Measurements from ENCODE around the gene MTMR4.
"Not testable (repeated sequence)": the region's sequence is repeated elsewhere in the genome, so short reads cannot be mapped to it uniquely, and the experiment has no call there.

MTMR4 gene

DNA sequence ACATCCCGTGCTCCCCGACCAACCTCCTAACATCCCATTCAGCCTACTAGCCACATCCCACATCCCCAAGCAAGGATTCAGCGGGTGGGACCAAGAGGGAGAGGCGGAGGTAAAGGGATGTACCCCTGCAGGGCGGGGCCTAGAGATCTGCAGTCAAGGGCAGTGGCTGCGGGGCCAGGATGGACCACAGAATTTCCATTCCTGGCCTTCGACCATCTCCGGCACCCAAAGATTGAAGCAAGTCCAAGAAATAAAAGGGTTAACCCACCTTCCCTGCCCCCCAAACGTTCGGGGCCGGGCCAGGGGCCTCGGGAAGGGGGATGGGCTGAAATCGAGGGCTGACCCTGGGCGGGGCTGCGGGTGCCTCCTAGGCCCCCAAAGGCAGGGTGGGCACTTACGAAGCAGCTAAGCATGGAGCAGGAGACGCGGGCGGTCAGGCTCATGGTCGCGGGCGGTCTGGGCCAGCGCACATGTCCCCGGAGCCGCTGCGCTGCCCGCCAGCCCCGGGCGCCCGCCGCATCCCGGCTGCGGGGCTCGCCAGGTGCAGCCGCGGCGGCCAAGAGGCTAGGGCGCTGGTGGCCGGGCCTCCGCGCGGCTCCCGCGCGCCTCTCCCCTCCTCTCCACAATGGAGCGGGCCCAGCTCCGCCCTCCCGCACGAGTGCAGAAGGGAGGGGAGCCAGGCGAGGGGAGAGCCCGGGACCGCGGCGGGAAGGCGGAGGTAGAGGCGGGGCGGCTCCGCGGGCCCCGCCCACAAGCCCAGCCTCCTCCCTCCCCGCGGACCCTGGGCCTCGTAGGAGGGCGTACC, at the start of gene MTMR4:
TSS of gene MTMR4 (minus strand) at position 674 of the 805 bp plus-strand sequence. CDS start at position 443, 231 bp downstream.
- peak; percentile 86 for DNase-seq

DNA sequence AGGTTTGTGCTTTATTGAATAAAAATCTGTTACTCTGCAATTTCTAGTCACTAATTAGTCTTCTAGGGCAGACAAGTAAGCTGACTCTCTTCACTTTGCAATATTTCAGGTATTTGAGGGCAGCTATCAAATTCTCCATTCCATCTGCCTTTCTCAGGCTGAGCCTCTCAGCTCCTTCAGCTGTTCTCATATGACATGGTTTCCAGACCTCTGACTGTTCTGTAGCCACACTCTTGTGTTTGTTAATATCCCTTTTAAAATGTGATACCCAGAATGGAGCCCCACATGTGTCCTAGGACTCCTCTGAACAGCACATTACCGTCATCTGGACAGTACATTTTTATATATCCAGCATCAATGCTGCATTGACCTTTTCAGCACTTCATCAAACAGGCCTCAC, 46.1 kb upstream of the MTMR4 start:
- no peak for DNase-seq

DNA sequence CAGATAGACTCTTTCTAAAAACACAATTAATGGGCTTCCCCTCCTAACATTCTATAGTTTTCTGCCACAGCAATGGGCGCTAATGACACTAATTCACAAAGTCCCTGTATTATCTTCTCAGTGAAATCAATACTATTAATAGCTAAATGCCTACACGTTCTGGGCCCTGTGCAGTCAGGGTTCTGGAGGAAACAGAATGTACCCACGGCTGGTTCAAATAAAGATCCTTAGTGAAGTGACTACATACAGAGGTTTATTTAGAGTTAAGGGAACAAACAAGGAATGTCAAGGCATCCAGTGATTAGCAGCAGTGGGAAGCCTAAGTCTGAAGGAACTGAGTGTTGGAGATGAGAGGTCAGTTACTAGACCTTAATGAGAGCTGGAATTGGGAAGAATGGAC, 43.5 kb upstream of the MTMR4 start:
- DNase-seq = no peak

DNA sequence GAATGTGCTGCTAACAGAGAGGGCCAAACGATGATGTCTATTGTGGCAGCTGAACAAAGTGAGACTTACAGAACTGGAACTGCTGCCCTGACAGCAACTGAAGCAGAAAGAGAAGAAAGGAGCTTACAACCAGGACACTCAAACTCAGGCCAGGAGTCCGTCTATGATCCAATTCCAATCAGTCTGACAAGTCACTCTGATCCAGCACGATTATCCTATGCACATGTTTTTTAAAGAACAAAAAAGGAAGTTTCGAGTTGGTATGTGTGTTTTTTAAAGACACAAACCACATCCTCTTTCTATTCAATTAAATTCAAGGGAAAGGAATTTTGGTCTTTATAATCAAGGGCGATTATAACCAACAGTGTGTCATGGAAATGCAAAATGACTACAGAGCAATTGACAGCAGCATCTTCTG, 42.4 kb upstream of the MTMR4 start:
- DNase-seq = no peak

DNA sequence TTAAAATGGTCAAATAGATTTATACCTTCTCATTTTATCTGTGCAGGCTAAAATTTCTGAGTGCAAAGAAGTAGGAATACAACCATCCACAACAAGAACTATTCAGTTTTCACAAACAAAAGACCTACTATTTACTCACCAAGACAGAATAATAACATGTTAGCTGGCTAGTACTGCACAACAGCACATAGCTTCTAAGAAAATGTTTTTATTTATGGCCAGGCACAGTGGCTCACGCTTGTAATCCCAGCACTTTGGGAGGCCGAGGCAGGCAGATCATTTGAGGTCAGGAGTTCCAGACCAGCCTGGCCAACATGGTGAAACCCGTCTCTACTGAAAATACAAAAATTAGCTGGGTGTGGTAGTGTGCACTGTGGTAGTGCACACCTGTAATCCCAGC, 40.7 kb upstream of the MTMR4 start:
- DNase-seq = not testable (repeated sequence)

DNA sequence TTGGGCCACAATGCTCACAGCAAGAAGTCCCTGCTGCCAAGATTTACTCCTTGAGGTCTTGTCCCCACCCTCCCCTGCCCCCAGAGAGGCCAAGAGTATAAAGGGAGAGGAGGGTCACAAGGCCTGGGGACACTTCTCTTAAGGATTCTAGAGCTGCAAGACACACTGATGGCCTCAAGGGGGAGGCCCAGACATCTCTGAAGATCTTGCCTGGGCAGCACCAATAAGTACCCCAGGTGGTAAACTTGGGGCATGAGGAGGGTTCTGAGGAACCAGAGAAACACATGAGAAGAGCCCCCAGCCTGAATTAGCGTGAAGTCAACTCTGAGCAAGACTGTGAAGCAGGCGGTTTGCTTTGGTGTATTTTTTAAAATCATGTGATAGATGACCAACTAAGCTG, 26.8 kb upstream of the MTMR4 start:
- DNase-seq = no peak

DNA sequence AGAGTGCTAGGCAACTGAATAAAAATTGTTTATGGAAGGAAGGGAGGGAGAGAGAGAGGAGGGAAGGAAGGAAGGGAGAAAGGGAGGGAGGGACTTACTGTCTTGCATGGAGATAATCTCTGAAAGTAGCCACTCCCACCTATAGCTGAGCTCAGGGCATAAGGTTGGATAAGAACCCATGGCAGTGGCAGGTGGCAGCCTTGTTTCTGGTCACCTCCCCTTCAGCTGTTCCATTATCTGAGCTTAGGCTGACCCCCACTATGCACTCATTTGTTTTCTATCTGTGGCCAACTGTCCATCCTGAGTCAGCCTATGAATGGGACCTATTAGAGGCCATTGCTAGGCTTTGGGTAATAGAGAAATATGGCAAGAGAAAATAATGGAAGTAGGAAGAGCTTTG, 25.3 kb upstream of the MTMR4 start:
- DNase-seq = no peak

DNA sequence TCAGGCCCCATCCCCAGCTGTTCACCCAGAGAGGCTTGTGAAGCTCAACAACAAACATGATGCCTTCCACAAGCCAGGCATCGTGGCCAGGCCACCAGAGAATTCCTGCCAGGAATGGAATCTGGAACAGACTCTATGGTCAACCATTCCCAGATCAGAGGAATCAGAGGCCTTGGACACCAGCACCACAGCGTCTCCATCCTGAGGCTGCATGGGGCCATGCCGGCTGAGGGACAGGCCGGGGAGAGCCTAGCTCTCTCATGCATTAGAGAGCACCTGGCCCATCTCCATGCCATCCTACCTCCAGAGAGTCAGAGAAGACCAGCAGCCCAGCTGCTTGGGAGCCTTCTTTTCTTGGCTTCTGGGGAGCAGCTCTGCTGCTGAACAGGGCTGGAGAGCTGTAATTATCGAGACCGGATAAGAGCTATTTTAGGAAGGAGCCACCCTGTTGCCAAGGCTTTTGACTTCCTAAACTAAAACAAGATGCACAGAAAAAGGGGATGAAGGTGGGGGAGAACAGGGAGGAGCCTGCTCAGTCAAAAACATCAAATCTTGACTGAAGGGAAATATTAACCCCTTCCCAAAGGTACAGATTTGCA, 24.5 kb upstream of the MTMR4 start:
- DNase-seq = no peak

DNA sequence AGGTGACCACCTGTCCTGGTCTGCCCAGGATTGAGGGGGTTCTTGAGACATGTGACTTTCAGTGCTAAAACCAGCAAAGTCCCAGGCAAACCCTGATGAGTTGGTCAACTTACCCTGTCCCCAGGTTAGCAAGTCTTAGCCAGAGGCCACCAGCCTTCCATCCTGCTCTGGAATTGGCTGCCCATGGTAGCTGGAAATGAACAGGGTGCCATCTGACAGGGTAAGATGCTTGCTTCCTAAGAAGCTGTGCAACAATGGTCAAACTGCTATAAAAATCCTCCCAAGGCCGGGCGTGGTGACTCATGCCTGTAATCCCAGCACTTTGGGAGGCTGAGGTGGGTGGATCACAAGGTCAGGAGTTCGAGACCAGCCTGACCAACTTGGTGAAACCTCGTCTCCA, 22.8 kb upstream of the MTMR4 start:
- no peak for DNase-seq

DNA sequence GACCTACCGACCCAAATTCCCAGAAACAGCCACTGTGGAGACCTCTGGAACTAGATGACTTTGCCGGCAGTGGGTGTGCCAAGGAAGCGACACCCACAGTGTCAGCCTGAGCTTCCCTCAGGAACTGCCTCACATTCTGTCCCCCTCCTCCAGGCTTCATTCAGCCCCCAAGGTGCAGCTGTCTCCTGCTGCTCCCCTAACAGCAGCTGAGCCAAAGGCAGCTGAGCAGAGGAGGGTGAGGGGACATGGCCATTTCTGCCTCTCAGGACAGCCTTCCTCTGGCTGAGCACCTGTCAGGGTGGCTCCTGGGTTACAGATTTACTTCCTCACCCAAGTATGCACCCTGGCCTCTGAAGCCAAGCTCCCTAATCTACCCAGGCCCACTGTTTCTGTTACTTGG, 22.1 kb upstream of the MTMR4 start:
- DNase-seq = no peak

DNA sequence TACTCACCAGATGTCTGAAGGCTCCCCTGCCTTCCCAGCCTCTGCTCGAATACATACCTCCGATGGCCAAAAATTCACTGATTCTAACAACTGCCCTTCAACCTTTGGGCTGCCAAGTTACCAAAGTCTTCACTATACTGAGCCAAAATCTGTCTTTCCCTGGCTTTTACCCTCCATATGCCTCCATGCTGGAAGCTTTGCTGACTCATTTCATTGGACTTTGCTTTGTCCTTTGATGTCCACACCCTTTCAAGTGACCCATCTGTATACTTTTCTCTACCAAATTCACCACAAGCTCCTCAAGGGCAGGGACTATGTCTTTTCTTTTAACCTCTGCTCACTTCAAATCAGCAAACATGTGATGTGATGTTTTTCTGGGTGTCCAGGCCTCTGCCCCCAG, 21.0 kb upstream of the MTMR4 start:
- DNase-seq = no peak

DNA sequence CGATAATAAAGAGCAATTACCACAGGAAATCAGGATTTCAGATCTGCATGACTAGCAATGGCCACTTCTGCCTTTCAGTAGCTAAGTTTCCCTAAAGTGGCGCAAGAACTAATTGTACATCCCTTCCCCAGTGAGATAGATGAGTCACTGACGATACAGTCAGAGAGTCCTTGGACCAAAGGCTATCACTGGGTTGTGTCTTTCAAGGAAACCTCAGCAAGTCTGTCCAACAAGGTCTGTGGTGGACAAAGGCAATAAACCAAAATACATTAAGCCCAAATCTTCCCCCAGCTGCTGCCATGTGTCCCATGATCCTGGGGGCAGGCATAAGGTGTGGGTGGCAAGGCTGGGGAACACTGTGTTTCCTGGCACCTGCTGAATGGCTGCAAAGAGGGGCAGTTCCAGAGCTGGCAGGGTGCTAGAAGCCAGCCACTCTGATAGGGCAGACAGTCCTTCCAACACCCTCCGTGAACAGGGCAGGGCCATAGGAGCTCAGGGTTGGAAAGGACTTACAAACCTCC, 20.5 kb upstream of the MTMR4 start:
- no peak for DNase-seq

DNA sequence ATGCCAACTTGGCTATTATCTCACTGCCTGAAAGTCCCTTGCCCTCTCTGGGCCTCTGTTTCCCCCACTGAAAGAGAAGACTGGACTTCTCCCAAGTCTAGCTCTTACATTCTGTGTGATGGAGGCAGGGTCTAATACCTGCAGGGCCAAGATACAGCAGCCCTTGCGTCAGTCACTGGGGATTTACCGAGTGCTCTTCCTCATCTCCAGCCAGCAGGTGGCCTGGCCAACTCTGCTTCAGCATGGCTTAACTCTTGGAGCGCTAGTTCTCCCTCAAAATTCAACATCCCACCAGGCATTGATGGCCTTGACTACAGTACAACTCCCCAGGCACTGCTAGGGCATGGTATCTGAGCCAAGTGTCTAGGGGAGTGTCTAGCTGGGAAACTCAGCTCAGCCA, 19.9 kb upstream of the MTMR4 start:
- no peak for DNase-seq

DNA sequence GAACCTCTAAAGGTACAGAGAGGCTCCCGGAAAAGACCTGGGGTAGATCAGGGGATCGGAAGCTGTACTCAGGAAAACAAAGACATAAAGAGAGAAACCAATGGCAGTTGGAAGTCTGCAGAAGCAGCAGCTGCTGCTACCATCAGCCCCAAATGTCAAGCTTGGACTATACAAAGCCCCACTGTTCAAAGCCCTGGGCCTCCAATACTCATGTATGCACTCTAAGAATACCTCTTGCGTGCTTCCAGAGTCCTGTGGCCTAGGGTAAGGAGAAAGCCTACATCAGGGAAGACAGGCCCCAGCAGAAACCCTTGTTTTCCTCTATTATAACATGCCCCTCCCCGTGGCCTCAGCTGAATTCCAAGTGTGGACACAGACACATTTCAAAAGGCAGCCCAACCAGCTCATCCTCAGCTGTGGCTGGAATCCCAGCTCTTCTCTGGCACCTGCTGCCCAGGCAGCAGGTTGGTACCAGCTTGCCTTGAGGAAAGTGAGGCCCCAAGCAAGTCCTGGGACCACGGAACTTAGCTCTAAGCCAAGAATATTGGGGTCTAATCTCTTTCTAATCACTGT, 19.3 kb upstream of the MTMR4 start:
- no peak for DNase-seq

DNA sequence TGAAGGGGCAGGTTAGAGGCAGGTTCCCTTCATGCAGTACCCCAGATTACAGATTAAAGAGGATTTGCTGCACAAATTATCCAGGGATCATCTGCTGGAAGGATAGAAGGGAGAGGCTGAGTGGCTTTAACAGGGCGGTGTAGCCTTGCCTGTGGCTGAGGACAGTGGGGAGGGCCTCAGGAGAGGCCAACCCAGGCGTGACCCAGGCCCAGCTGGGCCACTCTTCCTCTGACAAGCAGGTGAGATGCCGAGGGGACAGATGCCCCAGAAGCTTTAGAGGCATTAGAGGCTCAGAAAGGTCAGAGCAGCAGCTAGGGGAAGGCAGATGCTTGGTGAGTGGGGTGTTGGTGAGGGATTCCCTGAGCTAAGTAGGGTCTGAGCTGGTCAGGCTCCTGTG, 18.1 kb upstream of the MTMR4 start:
- DNase-seq = no peak

DNA sequence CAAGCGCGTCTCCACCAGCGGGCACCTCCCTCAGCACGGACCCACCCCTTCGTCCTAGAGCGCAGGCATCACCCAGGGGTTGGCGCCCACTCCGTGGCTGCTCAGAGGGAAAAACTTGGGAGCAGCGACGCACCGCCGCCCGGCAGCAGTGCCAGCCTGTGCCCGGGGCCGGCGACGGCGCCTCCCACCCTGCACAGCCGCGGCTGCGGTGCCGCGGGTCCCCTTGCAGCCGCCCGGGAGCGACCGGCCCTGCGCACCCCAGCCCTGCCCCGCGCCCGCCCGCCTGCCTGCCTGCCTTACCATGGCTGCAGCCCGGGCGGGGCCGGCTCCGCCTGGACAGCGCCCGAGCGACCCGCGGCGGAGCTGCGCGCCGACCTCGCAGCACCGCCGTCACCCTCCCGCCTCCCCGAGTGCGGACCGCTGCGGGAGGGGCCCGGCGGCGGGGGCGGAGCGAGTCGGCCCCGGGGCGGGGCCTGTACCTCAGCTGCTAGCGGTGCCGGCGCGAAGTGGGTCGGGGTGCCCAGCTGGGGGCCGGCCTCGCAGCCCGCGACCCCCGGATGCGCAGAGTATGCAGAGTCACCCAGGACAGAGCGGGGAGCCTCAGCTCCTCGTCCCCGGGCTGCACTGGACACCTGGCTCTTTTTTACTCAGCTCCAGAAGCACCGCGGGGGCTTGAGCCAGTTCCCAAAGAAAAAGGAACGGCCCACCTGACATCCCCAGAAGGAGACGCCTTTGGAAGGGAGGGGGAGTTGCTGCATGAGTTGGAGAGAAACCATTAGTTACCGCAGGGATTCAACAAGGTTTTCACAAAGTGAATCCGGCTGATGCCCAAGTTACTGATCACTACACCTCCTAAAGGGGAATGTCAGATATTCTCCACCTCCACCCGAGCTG, 17.5 kb upstream of the MTMR4 start:
- DNase-seq = peak; percentile 14

DNA sequence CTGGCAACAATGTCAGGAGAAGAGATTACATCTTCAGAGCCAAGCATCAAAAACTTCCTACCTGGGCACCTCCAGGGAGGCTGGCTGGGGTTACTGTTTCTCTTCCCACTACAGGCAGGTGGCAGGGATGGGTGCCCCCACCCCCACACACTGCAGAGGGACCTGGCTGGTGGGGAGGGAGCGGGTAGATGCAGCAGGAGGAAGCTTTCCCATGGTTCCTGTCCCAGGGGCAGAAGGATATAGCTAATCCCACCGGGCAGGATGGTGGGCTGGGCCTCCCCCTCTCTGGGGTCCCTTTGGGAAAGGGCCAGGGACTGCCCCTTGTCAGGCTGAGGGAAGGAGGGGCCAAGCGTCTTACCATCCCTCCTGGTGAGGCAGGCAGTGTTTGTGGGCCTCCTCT, 16.7 kb upstream of the MTMR4 start:
- no peak for DNase-seq

DNA sequence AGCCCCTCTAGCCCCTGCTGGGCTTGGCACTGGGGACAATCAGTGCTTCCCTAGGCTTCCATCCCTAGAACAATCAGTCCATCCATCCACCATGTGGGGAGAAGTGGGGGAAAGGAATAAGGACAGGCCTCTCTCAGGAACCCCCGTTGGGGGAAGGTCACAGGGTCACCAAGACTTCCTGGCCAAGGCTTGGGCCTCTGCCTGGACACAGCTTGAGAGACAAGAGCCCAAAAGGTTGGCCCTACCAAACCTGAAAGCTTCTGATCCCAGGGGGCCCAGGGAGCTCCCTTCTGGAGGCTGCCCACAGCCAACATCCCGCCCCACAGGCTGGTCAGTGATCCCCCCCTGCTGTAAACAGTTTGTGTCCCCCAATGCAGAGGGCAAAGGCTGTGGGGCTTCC, 16.2 kb upstream of the MTMR4 start:
- no peak for DNase-seq

DNA sequence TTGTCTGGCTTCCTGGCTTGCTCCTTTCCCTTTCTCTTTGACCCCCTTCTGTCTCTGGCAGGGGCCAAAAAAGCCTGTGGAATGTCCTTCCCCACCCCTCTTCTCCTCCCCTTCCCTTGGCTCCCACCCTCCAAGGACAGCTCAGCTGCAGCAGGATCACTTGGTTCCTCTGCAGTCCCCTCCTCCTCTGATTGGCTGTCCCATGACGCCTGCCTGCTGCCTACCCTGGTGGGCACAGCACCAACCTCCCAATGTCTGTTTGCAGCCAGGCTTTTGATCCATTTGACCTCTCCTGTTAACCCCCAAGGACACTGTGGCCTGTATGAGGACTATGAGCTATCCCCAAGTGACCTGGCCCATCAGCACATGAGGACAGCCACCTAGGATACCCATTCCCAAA, 14.8 kb upstream of the MTMR4 start:
- no peak for DNase-seq

DNA sequence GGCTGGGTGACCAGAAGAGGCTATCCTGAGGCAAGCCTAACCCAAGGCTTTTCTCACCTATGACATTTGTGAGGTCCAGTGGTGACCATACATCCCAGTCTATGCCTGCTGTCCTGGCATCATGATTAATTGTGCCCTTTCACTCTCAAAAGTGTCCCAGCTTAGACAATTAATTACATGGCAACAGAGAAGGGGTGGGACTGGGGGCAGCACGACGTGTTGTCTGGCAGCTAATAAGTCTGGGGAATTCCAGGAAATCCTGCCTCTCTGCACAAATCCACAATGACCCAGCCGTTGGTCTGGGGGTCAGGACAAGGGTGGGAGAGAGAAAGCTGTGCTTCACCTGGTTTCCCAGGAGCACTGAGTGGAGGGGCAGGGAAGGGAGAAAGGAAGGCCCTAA, 14.0 kb upstream of the MTMR4 start:
- DNase-seq = no peak

DNA sequence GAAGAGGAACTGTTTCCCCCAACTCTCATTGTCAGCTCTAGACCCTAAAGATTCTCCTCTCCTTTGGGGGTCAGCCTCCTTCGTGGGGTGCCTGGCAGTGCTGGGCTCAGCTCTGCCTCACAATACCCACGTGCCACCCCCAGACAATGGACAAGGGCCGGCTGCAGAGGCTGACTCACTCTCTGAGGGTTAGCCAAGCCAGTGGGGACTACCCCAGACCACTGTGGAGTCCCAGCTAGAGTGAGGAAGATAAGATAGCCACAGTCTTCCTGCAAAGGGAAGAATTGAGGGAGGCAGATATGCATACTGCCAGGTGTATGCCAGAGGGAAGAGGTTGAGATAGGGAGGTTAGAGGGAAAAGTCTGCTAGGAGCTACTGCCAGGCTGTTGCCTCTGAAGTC, 13.5 kb upstream of the MTMR4 start:
- DNase-seq = no peak

DNA sequence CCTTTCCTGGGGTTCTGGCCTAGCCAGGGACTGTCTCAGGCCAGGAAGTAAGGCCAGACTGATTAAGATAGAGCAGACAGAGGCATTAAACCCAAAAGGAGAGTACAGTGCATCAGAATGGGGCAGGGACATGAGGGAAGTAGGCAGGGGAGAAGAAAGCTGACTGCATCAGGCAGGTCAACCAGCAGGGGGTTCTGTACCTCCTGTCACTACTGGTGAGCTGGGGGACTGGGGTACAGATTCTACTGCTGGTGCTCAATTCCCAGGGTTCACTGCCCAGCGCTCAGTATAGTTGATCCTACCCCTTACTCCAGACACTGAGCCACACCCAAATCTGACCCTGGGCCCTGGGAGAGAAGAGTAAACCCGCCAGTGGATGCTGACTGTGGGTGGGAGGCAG, 12.9 kb upstream of the MTMR4 start:
- no peak for DNase-seq

DNA sequence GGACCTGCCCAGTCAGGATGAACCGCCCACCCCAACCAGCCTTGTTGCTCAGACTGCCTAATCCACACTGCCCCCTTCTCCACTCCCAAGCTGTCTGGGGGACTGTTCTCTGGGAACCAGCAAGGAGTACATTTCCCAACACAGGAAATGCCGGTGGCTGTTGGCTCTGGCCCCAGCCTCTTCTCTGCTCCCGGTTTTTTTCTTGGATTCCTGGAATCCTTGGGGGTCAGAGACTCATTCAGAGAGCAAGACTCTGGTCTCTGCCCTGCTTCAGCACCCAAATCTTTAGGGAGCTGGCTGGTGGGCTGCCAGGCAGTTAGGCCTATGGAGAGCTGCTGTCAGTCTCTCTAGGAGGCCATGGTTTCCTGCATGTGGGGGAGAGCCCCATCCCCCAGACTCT, 10.8 kb upstream of the MTMR4 start:
- no peak for DNase-seq
